Tibial artery (tissue), 4 donors: ENCODE data around the gene TAGLN3.
A peak's percentile ranks its signal among the peaks of the same experiment; 100 is the strongest.

Experiments
- DNase-seq, 2 donors: peaks; one replicate each; pipeline ENCODE4 v3.0.0-alpha.2; 2019
- H3K27ac ChIP-seq, 2 donors: fragments of 200-600 bp; sonication (generic) in 1 of 2; 1 replicate in 1 of 2; 2 replicates in 1 of 2; pipeline ENCODE4 v1.5.1; 2018 to 2019; ENCODE audit warnings: mild to moderate bottlenecking in 1 of 2
- H3K27me3 ChIP-seq, 2 donors: fragments of 200-600 bp; sonication (generic) in 1 of 2; one replicate each; pipeline versions ENCODE4 v1.5.1 to v1.6.0; 2016 to 2019
- H3K36me3 ChIP-seq, 3 donors: fragments of 200-600 bp; sonication (generic) in 2 of 3; one replicate each; pipeline ENCODE4 v1.5.1; 2016 to 2019; ENCODE audit warnings: mild to moderate bottlenecking in 2 of 3
- H3K4me1 ChIP-seq, 4 donors: fragments of 200-600 bp; sonication (generic) in 2 of 4; 1 replicate in 3 of 4; 2 replicates in 1 of 4; pipeline ENCODE4 v1.5.1; 2016 to 2019
- H3K4me3 ChIP-seq, 2 donors: fragments of 200-600 bp; sonication (generic) in 1 of 2; 1 replicate in 1 of 2; 2 replicates in 1 of 2; pipeline ENCODE4 v1.5.1; 2018 to 2019; ENCODE audit warnings: mild to moderate bottlenecking in 2 of 2
- H3K9me3 ChIP-seq, 3 donors: fragments of 200-600 bp; sonication (generic) in 1 of 3; one replicate each; pipeline ENCODE4 v1.5.1; 2016 to 2019
- CTCF ChIP-seq, 2 experiments: fragments of 200-600 bp in 1 of 2; fragments of 450-650 bp in 1 of 2; IDR thresholded peaks; one replicate each; pipeline ENCODE4 v1.5.1; 2017 to 2019; ENCODE audit warnings: antibody characterized with exemption in 2 of 2, mild to moderate bottlenecking in 1 of 2, moderate library complexity in 1 of 2
- intact Hi-C: fragments of 100-400 bp; cut with DNase I; formaldehyde crosslinking; loops from one replicate; pipeline ENCODE4 v1.15.0; 2023; ENCODE audit warnings: low total_unique reads

Gene TAGLN3

GRCh38 chr3:111986800-111987199 lies 11.9 kb upstream of the TAGLN3 start:
- intact Hi-C loops: no loop called here
- TF ChIP-seq CTCF (IDR thresholded peaks at IDR 0.05): no peak
- Histone ChIP-seq H3K27ac (no peak overlapping the region), H3K4me1 (peaks cover 0 to 5% (median 2%) of the 10 kb centered on the region in 4 donors), H3K36me3 (peaks cover 11 to 28% (median 24%) of the 10 kb centered on the region in 3 donors), H3K9me3 (no peaks in the 10 kb centered on the region), H3K27me3 (no peaks in the 10 kb centered on the region), H3K4me3 (no peak overlapping the region)
- DNase-seq: no peak

GRCh38 chr3:111989061-111989678 lies 9.6 kb upstream of the TAGLN3 start:
- H3K4me1 ChIP-seq: no peaks in the 10 kb centered on the region
- no peak overlapping the region for H3K4me3 ChIP-seq
- no peak for DNase-seq
- H3K27me3 ChIP-seq: no peaks in the 10 kb centered on the region
- TF ChIP-seq CTCF (IDR thresholded peaks at IDR 0.05): peak; percentile 52 to 57
- H3K9me3 ChIP-seq: no peaks in the 10 kb centered on the region
- H3K36me3 ChIP-seq: peaks cover 13 to 40% (median 37%) of the 10 kb centered on the region in 3 donors
- intact Hi-C loops: no loop called here
- no peak overlapping the region for H3K27ac ChIP-seq

- Histone ChIP-seq H3K36me3 (peaks cover 10 to 28% (median 25%) of the 10 kb centered on the region in 3 donors), H3K27ac (no peak overlapping the region), H3K4me1 (no peaks in the 10 kb centered on the region), H3K27me3 (no peaks in the 10 kb centered on the region), H3K9me3 (no peaks in the 10 kb centered on the region), H3K4me3 (no peak overlapping the region)
- no peak for TF ChIP-seq CTCF (IDR thresholded peaks at IDR 0.05)
- intact Hi-C loops: no loop called here
- no peak for DNase-seq
These were observed 5.7 kb upstream of the TAGLN3 start for GRCh38 chr3:111993038-111993437.

GRCh38 chr3:111999484-112000324 lies 982 bp downstream of the TAGLN3 start:
- Histone ChIP-seq H3K36me3 (no peaks in the 10 kb centered on the region), H3K9me3 (no peaks in the 10 kb centered on the region), H3K4me3 (peak overlapping the region; percentile 29 to 42), H3K27me3 (peaks cover 0 to 13% of the 10 kb centered on the region in 2 donors), H3K4me1 (peaks cover 0 to 14% (median 10%) of the 10 kb centered on the region in 4 donors), H3K27ac (no peak overlapping the region)
- intact Hi-C loops: no loop called here
- no peak for TF ChIP-seq CTCF (IDR thresholded peaks at IDR 0.05)
- no peak for DNase-seq

GRCh38 chr3:112000367-112000771 lies 1.6 kb downstream of the TAGLN3 start:
- Histone ChIP-seq H3K27me3 (peaks cover 0 to 13% of the 10 kb centered on the region in 2 donors), H3K9me3 (no peaks in the 10 kb centered on the region), H3K36me3 (no peaks in the 10 kb centered on the region), H3K4me1 (peaks cover 0 to 14% (median 10%) of the 10 kb centered on the region in 4 donors), H3K27ac (no peak overlapping the region), H3K4me3 (no peak overlapping the region)
- no peak for DNase-seq
- no peak for TF ChIP-seq CTCF (IDR thresholded peaks at IDR 0.05)
- intact Hi-C loops: no loop called here
